ENCODE measurements around the gene GDF10. TPM values are rescaled to one million over a fixed set of nuclear protein-coding genes. Genes with fewer than 3 reads are reported as not detected.

Gene GDF10
- polyA plus RNA-seq, 1 donor (not counting 4 experiments of a cell fraction or from before 2014, with no cell fraction given): not detected

DNA sequence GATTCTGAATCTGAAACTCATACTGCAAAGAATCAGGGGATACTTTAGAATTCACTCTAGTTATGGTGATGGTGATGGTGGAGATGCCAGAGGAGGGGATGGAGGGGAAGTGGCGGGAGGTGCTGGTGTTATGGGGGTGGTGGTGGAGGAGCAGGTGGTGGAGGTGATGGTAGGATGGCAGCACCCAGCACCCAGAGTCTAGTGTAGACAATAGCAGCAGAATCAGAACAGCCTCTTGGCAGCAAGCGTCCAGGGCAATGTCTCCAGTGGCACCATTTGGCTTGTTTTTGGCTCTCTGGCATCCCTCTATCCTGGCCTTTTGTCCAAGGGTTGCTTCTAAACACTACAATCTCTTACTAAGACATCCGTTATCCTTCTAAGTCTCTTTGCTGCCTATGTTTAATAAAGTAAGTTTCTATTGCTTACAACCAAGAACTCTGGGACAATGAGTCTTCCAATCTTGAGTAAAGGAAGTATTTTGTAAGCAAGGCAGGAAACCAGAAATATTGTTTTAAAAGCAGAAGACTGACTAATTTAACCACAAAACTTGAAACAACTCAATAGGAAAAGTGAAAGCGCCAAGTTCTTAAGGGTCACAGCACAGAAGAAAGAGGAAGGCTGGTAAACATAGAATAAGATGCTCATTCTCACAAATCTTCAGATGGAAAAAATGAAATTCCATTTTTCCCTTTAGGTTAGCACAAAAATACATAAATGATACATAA lies 42.4 kb upstream of the GDF10 start:
- no peak overlapping the region for H3K9ac ChIP-seq (ENCODE audit: control insufficient read depth, extremely low read depth, insufficient read depth, low read length)
- H3K9me1 ChIP-seq (ENCODE audit: control insufficient read depth, extremely low read depth, insufficient read depth, low read length): no peaks in the 10 kb centered on the region
- H3K4me2 ChIP-seq (ENCODE audit: control insufficient read depth, extremely low read depth, insufficient read depth, low read depth, low read length): no peak overlapping the region
- H3K4me3 ChIP-seq (ENCODE audit: control insufficient read depth in 2 of 3, extremely low read depth in 1 of 3, insufficient read depth in 2 of 3, low read depth in 1 of 3, low read length in 3 of 3): no peak overlapping the region
- H3K27me3 ChIP-seq (ENCODE audit: control insufficient read depth, extremely low read depth, insufficient read depth, low read length): peaks cover 19% of the 10 kb centered on the region
- FAIRE-seq: no peak
- no peaks in the 10 kb centered on the region for H3K9me3 ChIP-seq (ENCODE audit: control insufficient read depth, low read depth, low read length)
- dilution Hi-C loops (cut with MboI; ENCODE audit: extremely low pct_ligation_motif_present, low sequenced_read_pairs): no loop called here
- H4K20me1 ChIP-seq (ENCODE audit: control insufficient read depth, extremely low read depth, insufficient read depth, low read length): no peaks in the 10 kb centered on the region
- no peak overlapping the region for H2AFZ ChIP-seq (ENCODE audit: control insufficient read depth, low read length)
- H3K79me2 ChIP-seq (ENCODE audit: control insufficient read depth, insufficient read depth, low read length): no peaks in the 10 kb centered on the region
- H3K4me1 ChIP-seq (ENCODE audit: control insufficient read depth, extremely low read depth, insufficient read depth, low read length): no peaks in the 10 kb centered on the region
- H3K36me3 ChIP-seq (ENCODE audit: control insufficient read depth in 2 of 2, extremely low read depth in 1 of 2, insufficient read depth in 2 of 2, low read length in 2 of 2): no peaks in the 10 kb centered on the region
- DNase-seq (ENCODE audit: low read depth, low spot score): no peak
- H3K27ac ChIP-seq (ENCODE audit: control insufficient read depth, insufficient read depth, low read length): no peak overlapping the region
- TF ChIP-seq EZH2 (IDR thresholded peaks at IDR 0.05; ENCODE audit: low read length): no peak
- TF ChIP-seq, protein P1, sequence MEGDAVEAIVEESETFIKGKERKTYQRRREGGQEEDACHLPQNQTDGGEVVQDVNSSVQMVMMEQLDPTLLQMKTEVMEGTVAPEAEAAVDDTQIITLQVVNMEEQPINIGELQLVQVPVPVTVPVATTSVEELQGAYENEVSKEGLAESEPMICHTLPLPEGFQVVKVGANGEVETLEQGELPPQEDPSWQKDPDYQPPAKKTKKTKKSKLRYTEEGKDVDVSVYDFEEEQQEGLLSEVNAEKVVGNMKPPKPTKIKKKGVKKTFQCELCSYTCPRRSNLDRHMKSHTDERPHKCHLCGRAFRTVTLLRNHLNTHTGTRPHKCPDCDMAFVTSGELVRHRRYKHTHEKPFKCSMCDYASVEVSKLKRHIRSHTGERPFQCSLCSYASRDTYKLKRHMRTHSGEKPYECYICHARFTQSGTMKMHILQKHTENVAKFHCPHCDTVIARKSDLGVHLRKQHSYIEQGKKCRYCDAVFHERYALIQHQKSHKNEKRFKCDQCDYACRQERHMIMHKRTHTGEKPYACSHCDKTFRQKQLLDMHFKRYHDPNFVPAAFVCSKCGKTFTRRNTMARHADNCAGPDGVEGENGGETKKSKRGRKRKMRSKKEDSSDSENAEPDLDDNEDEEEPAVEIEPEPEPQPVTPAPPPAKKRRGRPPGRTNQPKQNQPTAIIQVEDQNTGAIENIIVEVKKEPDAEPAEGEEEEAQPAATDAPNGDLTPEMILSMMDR (optimal IDR thresholded peaks at IDR 0.05 in 1 of 3, IDR thresholded peaks at IDR 0.05 in 1 of 3, conservative IDR thresholded peaks at IDR 0.05 in 1 of 3; ENCODE audit: extremely low read depth in 1 of 3, insufficient read depth in 2 of 3, low read length in 3 of 3): no peak

DNA sequence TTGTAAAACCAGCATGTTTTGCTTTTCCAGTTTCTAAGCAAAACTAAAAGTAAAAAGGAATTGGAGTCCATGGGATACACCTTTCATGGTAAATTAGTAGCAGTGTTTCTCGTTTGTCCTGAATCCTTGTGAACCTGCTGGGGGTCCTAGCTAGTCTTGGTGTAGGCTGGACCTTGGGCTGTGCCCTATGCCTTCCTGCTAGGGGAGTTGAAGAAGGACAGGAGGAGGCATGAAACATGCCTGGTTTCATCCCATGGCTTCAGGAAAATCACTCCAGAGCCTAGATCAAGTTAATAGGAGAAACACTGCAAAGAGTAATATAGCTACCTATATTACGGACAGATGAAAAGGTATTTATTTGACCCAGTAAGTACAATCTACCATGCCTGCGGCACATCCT lies 41.1 kb upstream of the GDF10 start:
- H3K4me2 ChIP-seq (ENCODE audit: control insufficient read depth, extremely low read depth, insufficient read depth, low read depth, low read length): no peak overlapping the region
- dilution Hi-C loops (cut with MboI; ENCODE audit: extremely low pct_ligation_motif_present, low sequenced_read_pairs): no loop called here
- no peaks in the 10 kb centered on the region for H3K79me2 ChIP-seq (ENCODE audit: control insufficient read depth, insufficient read depth, low read length)
- DNase-seq (ENCODE audit: low read depth, low spot score) (no peak), FAIRE-seq (no peak)
- TF ChIP-seq EZH2 (IDR thresholded peaks at IDR 0.05; ENCODE audit: low read length): no peak
- TF ChIP-seq, protein P1 (optimal IDR thresholded peaks at IDR 0.05 in 1 of 3, IDR thresholded peaks at IDR 0.05 in 1 of 3, conservative IDR thresholded peaks at IDR 0.05 in 1 of 3; ENCODE audit: extremely low read depth in 1 of 3, insufficient read depth in 2 of 3, low read length in 3 of 3): no peak
- H3K4me3 ChIP-seq (ENCODE audit: control insufficient read depth in 2 of 3, extremely low read depth in 1 of 3, insufficient read depth in 2 of 3, low read depth in 1 of 3, low read length in 3 of 3): no peak overlapping the region
- H3K9me3 ChIP-seq (ENCODE audit: control insufficient read depth, low read depth, low read length): no peaks in the 10 kb centered on the region
- H2AFZ ChIP-seq (ENCODE audit: control insufficient read depth, low read length): no peak overlapping the region
- H3K36me3 ChIP-seq (ENCODE audit: control insufficient read depth in 2 of 2, extremely low read depth in 1 of 2, insufficient read depth in 2 of 2, low read length in 2 of 2): no peaks in the 10 kb centered on the region
- H4K20me1 ChIP-seq (ENCODE audit: control insufficient read depth, extremely low read depth, insufficient read depth, low read length): no peaks in the 10 kb centered on the region
- no peaks in the 10 kb centered on the region for H3K4me1 ChIP-seq (ENCODE audit: control insufficient read depth, extremely low read depth, insufficient read depth, low read length)
- H3K27ac ChIP-seq (ENCODE audit: control insufficient read depth, insufficient read depth, low read length): no peak overlapping the region
- H3K9me1 ChIP-seq (ENCODE audit: control insufficient read depth, extremely low read depth, insufficient read depth, low read length): no peaks in the 10 kb centered on the region
- H3K27me3 ChIP-seq (ENCODE audit: control insufficient read depth, extremely low read depth, insufficient read depth, low read length): peaks cover 13% of the 10 kb centered on the region
- H3K9ac ChIP-seq (ENCODE audit: control insufficient read depth, extremely low read depth, insufficient read depth, low read length): no peak overlapping the region

Data from keratinocyte (primary cell).